GM18499 (cell line): ENCODE data around the gene ITGAL.
"Not testable (repeated sequence)": the region's sequence is repeated elsewhere in the genome, so short reads cannot be mapped to it uniquely, and the experiment has no call there.

ENCODE experiments used
- ATAC-seq: cut with Tn5 transposase; IDR thresholded peaks from one replicate; pipeline ENCODE4 v1.9.1; 2021; ENCODE audit warnings: moderate number of reproducible peaks; ENCODE audit not compliant: insufficient read depth, unreplicated experiment

Gene ITGAL

GRCh38 chr16:30490210-30490609 is 17.7 kb downstream of the ITGAL start:
- ATAC-seq, result no peak

GRCh38 chr16:30491229-30491628 is 18.7 kb downstream of the ITGAL start:
- no peak for ATAC-seq

- ATAC-seq, result no peak
Observed at GRCh38 chr16:30491744-30492308, 19.3 kb downstream of the ITGAL start.

- ATAC-seq, result no peak
Observed at GRCh38 chr16:30493941-30494488, 21.5 kb downstream of the ITGAL start.

- ATAC-seq, result no peak
Observed at GRCh38 chr16:30494709-30495108, 22.2 kb downstream of the ITGAL start.

- ATAC-seq, result no peak
Observed at GRCh38 chr16:30499284-30499683, 26.7 kb downstream of the ITGAL start.

- no peak for ATAC-seq
Observed at GRCh38 chr16:30503403-30504296, 31.1 kb downstream of the ITGAL start.

- no peak for ATAC-seq
Observed at GRCh38 chr16:30509081-30509765, 36.7 kb downstream of the ITGAL start.

- no peak for ATAC-seq
Observed at GRCh38 chr16:30510376-30510938, 37.9 kb downstream of the ITGAL start.

GRCh38 chr16:30511509-30511908 is 39.0 kb downstream of the ITGAL start:
- no peak for ATAC-seq

- no peak for ATAC-seq
Observed at GRCh38 chr16:30515275-30515674, 42.7 kb downstream of the ITGAL start.

GRCh38 chr16:30518552-30518951 is 46.0 kb downstream of the ITGAL start:
- ATAC-seq, result no peak

GRCh38 chr16:30519120-30520049 is 46.8 kb downstream of the ITGAL start:
- ATAC-seq, result no peak

- no peak for ATAC-seq
Observed at GRCh38 chr16:30521476-30521872, 48.9 kb downstream of the ITGAL start.

- no peak for ATAC-seq
Observed at GRCh38 chr16:30521873-30522641, 49.5 kb downstream of the ITGAL start.

- not testable (repeated sequence) for ATAC-seq
Observed at GRCh38 chr16:30522702-30523463, 50.3 kb downstream of the ITGAL start.

GRCh38 chr16:30523768-30524574 is 51.4 kb downstream of the ITGAL start:
- ATAC-seq, result no peak
